Naive thymus-derived CD8-positive, alpha-beta T cell (primary cell): ENCODE results near the gene PSMF1. TPM values are rescaled to one million over a fixed set of nuclear protein-coding genes. Genes with fewer than 3 reads are reported as not detected.
A peak's percentile ranks its signal among the peaks of the same experiment; 100 is the strongest.

Source experiments
- ATAC-seq, 2 donors: fragments of 150-1000 bp; cut with Tn5 transposase in 1 of 2; sonication (Bioruptor Pico), chemical (Tn5 transposase) in 1 of 2; 1 replicate in 1 of 2; 2 replicates in 1 of 2; pipeline ENCODE4 v1.10.0; 2021; ENCODE audit warnings: mild to moderate bottlenecking in 2 of 2, moderate library complexity in 2 of 2
- POLR2A ChIA-PET: fragments of 350-600 bp; sonication (Branson Sonifier 250); formaldehyde crosslinking; loops from one replicate; lab custom pipeline; 2021; ENCODE audit warnings: antibody characterized with exemption; lab: Charles Lee
- DNase-seq, 10 donors: peaks; one replicate each; pipeline versions ENCODE4 v3.0.0 to v3.0.0-alpha.2; 2020 to 2022
- H3K27ac Mint-ChIP-seq, 10 donors: one replicate each; pipeline ENCODE4 v1.8.0; 2020 to 2022; ENCODE audit warnings: mild to moderate bottlenecking in 10 of 10, mixed read lengths in 10 of 10, moderate library complexity in 4 of 10, inconsistent platforms in 1 of 10
- H3K27me3 Mint-ChIP-seq, 5 donors: one replicate each; pipeline ENCODE4 v1.8.0; 2021 to 2022; ENCODE audit warnings: mixed read lengths in 5 of 5
- H3K36me3 Mint-ChIP-seq, 3 donors: one replicate each; pipeline ENCODE4 v1.8.0; 2020 to 2022; ENCODE audit warnings: mixed read lengths in 3 of 3, mild to moderate bottlenecking in 2 of 3, inconsistent platforms in 1 of 3
- H3K4me1 Mint-ChIP-seq, 4 donors: one replicate each; pipeline ENCODE4 v1.8.0; 2021 to 2022; ENCODE audit warnings: mixed read lengths in 4 of 4
- H3K4me3 Mint-ChIP-seq, 10 donors: one replicate each; pipeline ENCODE4 v1.8.0; 2020 to 2022; ENCODE audit warnings: mild to moderate bottlenecking in 10 of 10, mixed read lengths in 10 of 10, moderate library complexity in 6 of 10, inconsistent platforms in 1 of 10
- H3K9me3 Mint-ChIP-seq, 9 donors: one replicate each; pipeline ENCODE4 v1.8.0; 2020 to 2022; ENCODE audit warnings: mixed read lengths in 9 of 9, mild to moderate bottlenecking in 3 of 9, inconsistent platforms in 1 of 9, moderate library complexity in 1 of 9
- polyA plus RNA-seq, 3 donors: library from polyadenylated mRNA; unstranded; fragments of 300-500 nt; fragmentation: Illumina TruSeq; gene quantifications; one replicate each; pipeline ENCODE4 v1.2.3, GENCODE V29; 2021
- total RNA-seq, 8 experiments: library from RNA in 2 of 8; stranded (reverse) in 2 of 8; gene quantifications; one replicate each; pipeline ENCODE4 v1.2.3 and lab custom pipeline; 2021 to 2026

The PSMF1 gene
- total and polyA plus RNA-seq, 5 experiments from 2014 or later: 106 to 171 (median 121) TPM

DNA sequence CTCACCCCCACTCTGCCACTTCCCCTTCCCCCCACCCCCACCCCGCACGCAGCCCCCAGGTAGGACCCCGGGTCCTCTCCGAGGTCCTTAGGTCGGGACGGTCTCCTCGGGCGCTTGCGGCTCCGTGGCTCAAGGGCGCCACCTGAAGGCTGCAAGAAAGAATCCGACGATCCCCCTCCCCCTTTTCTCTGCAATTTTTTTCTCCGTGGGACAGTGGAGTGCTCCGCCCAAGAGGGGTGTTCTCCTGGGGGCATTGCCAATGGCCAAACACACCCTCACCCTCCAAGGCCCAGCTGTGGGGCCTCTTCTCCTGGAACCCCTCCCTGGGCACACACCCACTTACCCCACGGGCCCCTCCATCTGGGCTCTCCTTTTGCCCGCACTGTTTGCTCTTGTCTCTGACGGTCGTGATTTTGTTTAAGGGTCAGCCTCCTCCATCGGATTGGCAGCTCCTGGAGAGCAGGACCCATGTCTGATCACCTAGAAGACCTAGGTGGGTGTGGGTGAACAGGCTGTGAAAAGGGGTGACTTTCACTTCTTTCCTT, 67.5 kb downstream of the PSMF1 start:
- POLR2A ChIA-PET: no interaction called here
- Mint-ChIP-seq H3K4me3 (peak overlapping the region in 9 of 10 donors; percentile 62 to 80 (median 74)), H3K36me3 (peaks cover 0 to 5% (median 0%) of the 10 kb centered on the region in 3 donors), H3K4me1 (peaks cover 9 to 14% (median 13%) of the 10 kb centered on the region in 4 donors), H3K9me3 (no peaks in the 10 kb centered on the region), H3K27ac (peak overlapping the region in 1 of 10 donors; percentile 62), H3K27me3 (peaks cover 21 to 30% (median 26%) of the 10 kb centered on the region in 5 donors)
- ATAC-seq (peak; percentile 75), DNase-seq (peak in 8 of 10 donors; percentile 11 to 45 (median 34))

DNA sequence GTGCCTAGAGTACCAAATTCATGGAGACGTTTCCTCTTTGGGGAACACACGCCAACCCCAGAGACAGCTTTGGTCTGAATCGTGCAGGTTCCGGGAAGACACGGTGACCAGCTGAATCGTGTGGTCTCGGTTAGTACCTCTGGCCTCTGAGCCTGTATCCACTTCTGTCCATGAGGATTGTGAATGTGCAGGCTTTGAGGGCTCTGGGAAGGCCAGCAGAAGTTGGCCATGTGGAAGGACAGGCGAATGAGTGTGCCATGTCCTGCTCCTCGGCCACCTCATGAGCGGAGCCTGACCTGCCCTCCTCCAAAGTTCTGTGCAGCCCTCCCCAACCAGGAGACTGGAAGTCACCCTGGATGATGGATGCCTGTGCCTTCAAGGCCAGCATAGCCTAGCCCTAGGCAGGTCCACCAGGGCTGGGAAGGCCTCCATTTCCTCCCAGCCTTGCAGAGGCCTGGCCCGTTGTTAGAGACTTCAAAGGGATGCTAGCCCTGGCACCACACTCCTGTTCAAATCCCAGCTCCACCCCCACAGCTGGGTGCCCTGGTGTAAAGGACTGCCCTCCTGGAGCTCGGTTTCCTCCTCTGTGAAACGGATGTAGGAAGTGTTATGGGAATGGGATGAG, 68.1 kb downstream of the PSMF1 start:
- DNase-seq (no peak), ATAC-seq (no peak)
- Mint-ChIP-seq H3K27me3 (peaks cover 21 to 30% (median 26%) of the 10 kb centered on the region in 5 donors), H3K4me1 (peaks cover 9 to 14% (median 13%) of the 10 kb centered on the region in 4 donors), H3K36me3 (peaks cover 0 to 5% (median 0%) of the 10 kb centered on the region in 3 donors), H3K27ac (no peak overlapping the region), H3K9me3 (no peaks in the 10 kb centered on the region), H3K4me3 (peak overlapping the region in 9 of 10 donors; percentile 41 to 78 (median 73))
- POLR2A ChIA-PET: no interaction called here

DNA sequence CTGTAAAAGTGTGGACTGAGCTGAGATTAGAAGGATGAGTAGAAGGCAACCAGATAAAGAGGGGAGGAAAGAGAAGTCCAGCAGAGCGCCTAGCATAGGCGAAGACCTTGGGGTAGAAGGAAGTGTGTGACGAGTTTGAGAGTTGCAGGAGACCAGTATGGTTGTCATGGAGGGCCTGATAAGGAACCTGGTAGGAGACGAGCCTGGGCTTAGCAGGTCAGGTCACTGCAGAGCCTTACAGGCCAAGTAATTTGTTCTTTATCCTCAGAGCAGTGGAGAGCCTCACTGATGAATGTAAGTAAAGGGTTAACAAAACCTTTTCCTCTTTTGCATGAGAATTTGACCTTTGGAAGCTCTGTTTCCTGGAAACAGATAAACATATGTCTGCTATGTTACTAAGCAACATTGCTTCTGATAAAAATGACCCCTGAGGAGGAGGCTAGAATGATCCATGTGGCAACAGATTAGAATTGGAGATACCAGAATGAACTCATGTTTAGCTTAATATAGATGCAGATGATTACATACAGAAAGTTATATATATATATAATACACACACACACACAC, 69.3 kb downstream of the PSMF1 start:
- peaks cover 0 to 2% (median 0%) of the 10 kb centered on the region in 3 donors for H3K36me3 Mint-ChIP-seq
- ATAC-seq (no peak), DNase-seq (no peak)
- POLR2A ChIA-PET: no interaction called here
- no peak overlapping the region for H3K4me3 Mint-ChIP-seq
- H3K27ac Mint-ChIP-seq: no peak overlapping the region
- H3K4me1 Mint-ChIP-seq: peaks cover 9 to 14% (median 13%) of the 10 kb centered on the region in 4 donors
- H3K9me3 Mint-ChIP-seq: no peaks in the 10 kb centered on the region
- peaks cover 21 to 29% (median 23%) of the 10 kb centered on the region in 5 donors for H3K27me3 Mint-ChIP-seq

DNA sequence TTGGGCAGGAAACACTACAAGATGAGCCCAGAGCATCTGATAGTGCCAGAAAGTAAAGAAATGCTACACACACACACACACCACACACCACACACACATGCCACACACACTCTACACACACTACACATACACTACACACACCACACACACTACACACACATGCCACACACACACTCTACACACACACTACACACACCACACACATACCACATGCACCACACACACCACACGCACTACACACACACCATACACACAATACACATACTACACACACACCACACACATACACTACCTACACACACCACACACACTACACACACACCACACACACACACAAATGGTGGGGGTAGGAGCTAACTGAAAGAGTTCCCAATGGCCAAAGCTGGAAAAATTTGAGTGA, 69.9 kb downstream of the PSMF1 start:
- Mint-ChIP-seq H3K4me1 (peaks cover 9 to 14% (median 13%) of the 10 kb centered on the region in 4 donors), H3K27me3 (peaks cover 16 to 25% (median 22%) of the 10 kb centered on the region in 5 donors), H3K4me3 (no peak overlapping the region), H3K27ac (no peak overlapping the region), H3K36me3 (no peaks in the 10 kb centered on the region), H3K9me3 (no peaks in the 10 kb centered on the region)
- POLR2A ChIA-PET: no interaction called here
- no peak for ATAC-seq
- DNase-seq: no peak

DNA sequence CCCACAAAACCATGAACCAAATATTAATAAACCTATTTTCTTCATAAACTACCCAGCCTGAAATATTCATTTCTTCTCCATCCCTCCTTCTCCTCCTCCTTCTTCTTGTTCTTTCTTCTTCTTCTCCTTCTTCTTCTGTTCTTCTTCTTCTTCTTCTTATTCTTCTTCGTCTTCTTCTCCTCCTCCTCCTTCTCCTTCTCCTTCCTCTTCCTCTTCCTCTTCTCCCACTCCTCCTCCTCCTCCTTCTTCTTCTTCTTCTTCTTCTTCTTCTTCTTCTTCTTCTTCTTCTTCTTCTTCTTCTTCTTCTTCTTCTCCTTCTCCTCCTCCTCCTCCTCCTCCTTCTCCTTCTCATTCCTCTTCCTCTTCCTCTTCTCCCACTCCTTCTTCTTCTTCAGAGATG, 71.4 kb downstream of the PSMF1 start:
- no peaks in the 10 kb centered on the region for H3K9me3 Mint-ChIP-seq

DNA sequence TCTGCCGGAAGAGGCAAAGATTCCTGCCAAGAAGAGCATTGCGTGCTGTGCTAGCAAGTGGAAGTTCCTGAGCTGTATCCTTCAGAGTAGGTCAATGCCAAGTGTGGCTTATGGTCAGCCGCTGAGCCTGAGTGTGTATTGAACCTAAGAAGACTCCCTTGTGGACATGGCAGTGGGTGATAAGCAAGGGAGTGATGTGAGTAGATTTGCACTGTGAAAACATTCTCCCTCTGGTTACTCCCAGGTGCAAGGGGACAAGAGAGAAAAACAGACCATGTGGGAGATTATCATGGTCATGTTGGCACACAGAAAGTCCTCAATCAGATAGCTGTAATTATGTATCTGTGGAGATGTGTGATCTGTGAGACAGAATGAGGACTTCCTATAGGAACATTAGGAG, 72.4 kb downstream of the PSMF1 start:
- no peaks in the 10 kb centered on the region for H3K36me3 Mint-ChIP-seq
- no peak overlapping the region for H3K27ac Mint-ChIP-seq
- H3K4me1 Mint-ChIP-seq: peaks cover 2 to 5% (median 4%) of the 10 kb centered on the region in 4 donors
- H3K27me3 Mint-ChIP-seq: peaks cover 0 to 9% (median 7%) of the 10 kb centered on the region in 5 donors
- H3K4me3 Mint-ChIP-seq: no peak overlapping the region
- DNase-seq: no peak
- H3K9me3 Mint-ChIP-seq: no peaks in the 10 kb centered on the region
- no peak for ATAC-seq
- POLR2A ChIA-PET: no interaction called here

More for the DNA sequence above, 71.4 kb downstream of the PSMF1 start:
- no peak for DNase-seq
- POLR2A ChIA-PET: no interaction called here
- no peak for ATAC-seq
- no peaks in the 10 kb centered on the region for H3K36me3 Mint-ChIP-seq
- no peak overlapping the region for H3K4me3 Mint-ChIP-seq
- peaks cover 1 to 11% (median 8%) of the 10 kb centered on the region in 5 donors for H3K27me3 Mint-ChIP-seq
- H3K4me1 Mint-ChIP-seq: peaks cover 3 to 6% (median 5%) of the 10 kb centered on the region in 4 donors
- peak overlapping the region in 1 of 10 donors; percentile 53 for H3K27ac Mint-ChIP-seq

DNA sequence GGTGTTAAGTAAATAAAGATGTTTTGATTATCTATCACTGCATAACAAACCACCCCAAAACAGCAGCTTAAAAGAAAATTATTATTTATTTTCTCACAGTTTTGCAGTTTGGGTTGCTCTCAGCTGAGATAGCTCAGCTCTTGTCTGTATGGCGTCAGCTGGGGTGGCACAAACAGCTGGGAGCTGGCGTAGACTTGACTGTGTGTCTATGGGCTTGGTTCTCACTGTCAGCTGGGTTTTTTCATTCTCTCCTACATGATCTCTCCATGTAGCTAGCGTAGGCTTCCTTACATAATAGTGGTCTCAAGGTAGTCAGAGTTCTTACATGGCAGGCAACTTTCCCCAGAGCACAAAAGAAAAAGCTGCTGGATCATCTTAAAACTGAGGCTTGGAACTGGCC, 72.9 kb downstream of the PSMF1 start:
- ATAC-seq (no peak), DNase-seq (no peak)
- H3K9me3 Mint-ChIP-seq: no peaks in the 10 kb centered on the region
- H3K36me3 Mint-ChIP-seq: no peaks in the 10 kb centered on the region
- no peak overlapping the region for H3K27ac Mint-ChIP-seq
- H3K4me3 Mint-ChIP-seq: no peak overlapping the region
- POLR2A ChIA-PET: no interaction called here
- peaks cover 0 to 6% (median 3%) of the 10 kb centered on the region in 5 donors for H3K27me3 Mint-ChIP-seq
- peaks cover 0 to under 1% (median 0%) of the 10 kb centered on the region in 4 donors for H3K4me1 Mint-ChIP-seq

DNA sequence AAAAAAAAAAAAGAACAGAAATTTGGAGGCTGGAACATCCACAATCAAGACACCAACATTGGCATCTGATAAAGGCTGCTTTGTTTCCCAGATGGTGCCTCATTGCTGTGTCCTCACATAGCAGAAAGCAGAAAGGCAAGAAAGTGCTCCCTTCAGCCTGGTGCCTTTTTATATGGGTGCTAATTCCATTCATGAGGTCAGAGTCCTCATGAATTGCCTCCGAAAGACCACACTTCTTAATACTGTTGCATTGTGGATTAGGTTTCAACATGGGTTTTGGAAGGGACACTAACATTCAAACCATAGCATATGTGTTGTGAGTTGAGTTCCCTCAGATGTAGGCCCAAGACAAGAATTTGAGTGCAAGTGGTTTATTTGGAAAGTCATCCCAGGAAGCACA, 76.8 kb downstream of the PSMF1 start:
- H3K27me3 Mint-ChIP-seq: no peaks in the 10 kb centered on the region

DNA sequence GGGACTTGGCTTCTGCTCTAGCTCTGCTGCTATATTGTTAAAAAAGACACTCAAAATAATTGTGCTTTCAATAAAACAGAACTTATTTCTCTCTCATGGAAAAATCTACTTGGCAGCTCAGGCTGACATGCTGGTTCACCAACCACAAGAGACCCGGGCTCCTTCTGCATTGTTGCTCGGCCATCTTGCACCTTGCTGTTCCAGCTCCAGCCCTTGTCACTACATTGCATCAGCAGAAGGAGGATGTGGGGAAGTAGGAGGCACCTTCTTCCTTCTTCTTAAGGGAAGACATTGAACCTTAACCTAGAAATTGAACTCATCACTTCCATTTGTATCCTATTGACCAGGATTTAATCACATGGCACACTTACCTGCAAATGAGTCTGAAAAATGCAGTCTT, 78.2 kb downstream of the PSMF1 start:
- ATAC-seq: no peak
- Mint-ChIP-seq H3K27me3 (no peaks in the 10 kb centered on the region), H3K27ac (no peak overlapping the region), H3K4me3 (no peak overlapping the region), H3K9me3 (no peaks in the 10 kb centered on the region), H3K36me3 (no peaks in the 10 kb centered on the region), H3K4me1 (peaks cover 3 to 7% (median 7%) of the 10 kb centered on the region in 4 donors)
- no peak for DNase-seq
- POLR2A ChIA-PET: no interaction called here

More for the DNA sequence above, 76.8 kb downstream of the PSMF1 start:
- Mint-ChIP-seq H3K4me3 (no peak overlapping the region), H3K4me1 (peaks cover 3 to 6% (median 5%) of the 10 kb centered on the region in 4 donors), H3K36me3 (no peaks in the 10 kb centered on the region), H3K9me3 (no peaks in the 10 kb centered on the region), H3K27ac (no peak overlapping the region)
- POLR2A ChIA-PET: no interaction called here
- ATAC-seq (no peak), DNase-seq (no peak)

DNA sequence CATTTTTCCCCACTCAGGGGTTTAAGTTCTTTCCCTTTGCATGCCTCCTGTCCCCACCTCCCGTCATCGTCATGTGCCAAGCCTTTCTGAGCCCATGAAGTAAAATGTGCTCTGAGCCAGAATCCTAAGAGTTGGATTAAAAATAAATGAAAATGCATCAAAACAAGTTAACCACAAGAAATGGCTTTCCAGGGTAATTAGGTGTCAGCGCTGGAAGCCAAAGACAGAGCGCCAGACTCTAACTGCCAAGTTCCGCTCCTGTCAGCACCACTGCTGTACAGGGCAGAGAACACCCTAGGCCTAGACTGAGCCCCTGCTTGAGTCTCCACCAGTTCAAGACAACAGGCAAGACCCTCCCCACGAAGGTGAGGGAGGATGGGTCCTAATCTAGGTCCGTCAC, 79.4 kb downstream of the PSMF1 start:
- H3K36me3 Mint-ChIP-seq: no peaks in the 10 kb centered on the region
- H3K27ac Mint-ChIP-seq: no peak overlapping the region
- POLR2A ChIA-PET: no interaction called here

DNA sequence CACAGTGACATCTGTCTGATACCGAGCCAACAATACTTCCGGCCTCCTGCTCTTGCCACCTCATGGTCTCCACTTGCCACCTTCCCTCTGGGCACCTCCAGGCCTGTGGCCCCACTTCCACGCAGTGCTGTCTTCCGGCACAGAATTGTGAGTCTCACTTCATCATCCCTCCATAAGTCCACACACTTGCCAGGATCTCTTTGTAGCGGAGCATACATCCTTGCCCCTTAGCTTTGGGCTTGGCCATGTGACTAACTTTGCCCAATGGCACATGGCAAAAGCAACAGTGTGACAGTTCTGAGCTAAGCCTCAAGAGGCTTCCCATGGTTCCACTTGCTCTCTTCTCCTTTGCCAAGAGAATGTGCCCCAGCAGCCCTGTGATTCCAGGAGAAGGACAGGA, 80.3 kb downstream of the PSMF1 start:
- H3K27ac Mint-ChIP-seq: peak overlapping the region in 1 of 10 donors; percentile 9
- H3K4me3 Mint-ChIP-seq: no peak overlapping the region
- POLR2A ChIA-PET: no interaction called here

More for the DNA sequence above, 79.4 kb downstream of the PSMF1 start:
- Mint-ChIP-seq H3K4me1 (peaks cover 3 to 7% (median 7%) of the 10 kb centered on the region in 4 donors), H3K4me3 (no peak overlapping the region), H3K27me3 (no peaks in the 10 kb centered on the region), H3K9me3 (no peaks in the 10 kb centered on the region)
- DNase-seq: no peak
- ATAC-seq: no peak

DNA sequence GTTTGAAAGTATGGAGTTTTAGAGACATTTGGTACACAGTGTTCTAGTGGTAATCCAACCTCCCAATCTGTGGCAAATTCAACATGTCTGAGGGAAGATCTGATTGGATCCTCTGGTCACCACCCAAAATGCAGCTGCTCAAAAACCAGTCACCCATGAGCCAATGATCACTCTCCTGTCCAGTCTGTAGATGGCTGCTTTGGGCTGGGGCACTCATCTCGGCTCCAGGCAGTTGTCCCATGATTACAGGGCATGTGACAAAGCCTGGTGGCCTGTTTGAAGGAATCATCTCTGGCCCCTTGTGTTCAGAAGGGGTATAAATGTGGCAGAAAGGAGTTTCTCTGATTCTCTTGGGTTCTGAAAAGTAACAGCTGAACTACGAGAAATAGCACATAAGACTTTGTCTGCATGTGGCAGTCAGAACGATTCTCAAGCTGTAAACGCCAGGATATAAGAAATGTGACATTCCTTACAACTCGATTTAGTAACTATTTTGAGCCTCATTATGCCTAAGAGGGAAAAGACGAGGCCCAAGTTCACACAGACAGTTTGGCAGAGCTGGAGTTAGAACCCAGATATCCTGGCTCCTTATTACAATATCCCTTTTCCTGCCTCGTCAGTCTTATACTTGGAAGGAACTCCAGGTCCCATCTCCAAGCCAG, 80.9 kb downstream of the PSMF1 start:
- Mint-ChIP-seq H3K4me3 (no peak overlapping the region), H3K9me3 (no peaks in the 10 kb centered on the region), H3K4me1 (peaks cover 3 to 7% (median 7%) of the 10 kb centered on the region in 4 donors), H3K36me3 (no peaks in the 10 kb centered on the region), H3K27ac (peak overlapping the region in 3 of 10 donors; percentile 32 to 56 (median 43)), H3K27me3 (no peaks in the 10 kb centered on the region)
- POLR2A ChIA-PET: no interaction called here
- DNase-seq: no peak
- ATAC-seq: no peak

More for the DNA sequence above, 80.3 kb downstream of the PSMF1 start:
- Mint-ChIP-seq H3K27me3 (no peaks in the 10 kb centered on the region), H3K4me1 (peaks cover 3 to 7% (median 7%) of the 10 kb centered on the region in 4 donors), H3K9me3 (no peaks in the 10 kb centered on the region), H3K36me3 (no peaks in the 10 kb centered on the region)
- ATAC-seq: no peak
- DNase-seq: no peak

DNA sequence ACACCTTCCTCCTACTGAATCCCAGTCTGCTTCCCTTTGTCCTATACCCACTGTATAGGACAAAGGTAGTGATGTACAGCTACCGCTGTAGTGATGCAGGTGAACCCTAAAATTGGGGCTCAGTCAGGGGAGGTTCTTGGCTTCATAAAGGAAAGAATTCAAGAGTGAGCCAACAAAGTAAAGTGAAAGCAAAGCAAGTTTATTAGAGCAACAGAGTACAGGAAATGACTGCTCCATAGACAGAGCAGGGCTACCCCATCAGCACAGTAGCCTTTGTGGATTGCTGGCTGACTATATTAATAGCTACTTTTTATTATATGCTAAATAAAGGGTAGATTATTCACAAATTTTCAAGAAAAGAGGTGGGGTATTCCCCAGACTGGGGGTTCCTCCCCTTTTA, 81.6 kb downstream of the PSMF1 start:
- no peak for DNase-seq
- no peak for ATAC-seq
- peaks cover 3 to 7% (median 7%) of the 10 kb centered on the region in 4 donors for H3K4me1 Mint-ChIP-seq
- peak overlapping the region in 5 of 10 donors; percentile 17 to 56 (median 32) for H3K27ac Mint-ChIP-seq
- H3K9me3 Mint-ChIP-seq: no peaks in the 10 kb centered on the region
- no peaks in the 10 kb centered on the region for H3K27me3 Mint-ChIP-seq
- no peak overlapping the region for H3K4me3 Mint-ChIP-seq
- POLR2A ChIA-PET: no interaction called here
- no peaks in the 10 kb centered on the region for H3K36me3 Mint-ChIP-seq
